HG03039 (cell line): Measurements from ENCODE around the gene LRBA.
"Not testable (repeated sequence)": the region's sequence is repeated elsewhere in the genome, so short reads cannot be mapped to it uniquely, and the experiment has no call there.

Experiments used
- ATAC-seq: cut with Tn5 transposase; IDR thresholded peaks from one replicate; pipeline ENCODE4 v1.9.1; 2021; ENCODE audit warnings: mild to moderate bottlenecking, moderate library complexity; ENCODE audit not compliant: unreplicated experiment

The LRBA gene

DNA sequence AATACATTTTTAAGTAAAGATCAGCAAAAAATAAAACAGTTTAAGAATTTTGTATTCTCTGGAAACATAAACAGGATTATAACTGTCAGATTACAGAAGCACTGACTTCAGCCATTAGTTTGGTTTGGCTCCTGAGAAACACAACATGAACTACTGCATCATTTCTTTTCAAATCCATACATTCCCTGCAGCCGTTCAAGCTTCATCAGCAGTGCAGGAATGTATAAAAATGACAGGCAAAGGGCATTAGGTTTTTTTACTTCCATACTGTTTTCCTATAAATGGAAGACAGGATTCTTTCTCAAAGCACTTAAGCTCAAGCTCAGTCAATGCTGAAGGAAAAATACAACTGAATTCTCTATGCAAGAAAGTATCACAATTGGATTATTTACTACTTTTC lies 437.3 kb downstream of the LRBA start:
- no peak for ATAC-seq

DNA sequence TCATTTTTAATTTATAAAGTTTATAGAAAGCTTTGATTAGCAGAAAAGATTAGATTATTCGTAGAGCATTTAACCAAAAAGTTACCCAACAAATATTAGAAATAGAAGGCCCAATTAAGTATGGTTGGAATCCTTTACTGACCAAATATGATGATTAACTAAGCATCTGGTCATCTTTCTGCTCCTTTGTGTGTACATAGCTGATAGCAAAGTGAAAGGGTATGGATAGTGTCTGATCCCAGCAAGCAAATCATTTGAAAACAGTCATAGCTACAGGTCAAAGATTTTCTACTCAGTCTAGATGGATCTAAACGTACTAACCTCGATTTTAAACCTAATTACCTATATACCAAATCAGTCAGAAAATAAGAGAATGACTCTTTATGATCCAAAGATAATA lies 440.4 kb downstream of the LRBA start:
- ATAC-seq, result no peak

DNA sequence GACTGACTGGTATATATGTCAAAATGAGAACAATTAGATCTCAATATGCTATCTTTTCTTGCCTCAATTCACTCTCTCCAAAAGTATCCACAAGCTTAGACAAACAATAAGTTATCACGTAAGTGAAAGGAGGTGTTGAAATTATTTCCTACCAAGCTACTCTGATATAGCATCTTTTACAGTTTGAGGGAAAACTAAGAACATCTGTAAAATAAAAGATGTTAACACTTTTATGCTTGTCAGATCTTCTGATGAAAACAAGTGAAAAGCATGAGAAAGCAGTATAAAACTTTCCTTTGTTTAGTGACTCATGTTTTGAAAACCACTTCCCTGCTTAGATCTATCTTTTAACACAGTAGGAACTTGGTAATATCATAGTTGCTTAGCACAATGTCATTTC lies 441.6 kb downstream of the LRBA start:
- no peak for ATAC-seq

DNA sequence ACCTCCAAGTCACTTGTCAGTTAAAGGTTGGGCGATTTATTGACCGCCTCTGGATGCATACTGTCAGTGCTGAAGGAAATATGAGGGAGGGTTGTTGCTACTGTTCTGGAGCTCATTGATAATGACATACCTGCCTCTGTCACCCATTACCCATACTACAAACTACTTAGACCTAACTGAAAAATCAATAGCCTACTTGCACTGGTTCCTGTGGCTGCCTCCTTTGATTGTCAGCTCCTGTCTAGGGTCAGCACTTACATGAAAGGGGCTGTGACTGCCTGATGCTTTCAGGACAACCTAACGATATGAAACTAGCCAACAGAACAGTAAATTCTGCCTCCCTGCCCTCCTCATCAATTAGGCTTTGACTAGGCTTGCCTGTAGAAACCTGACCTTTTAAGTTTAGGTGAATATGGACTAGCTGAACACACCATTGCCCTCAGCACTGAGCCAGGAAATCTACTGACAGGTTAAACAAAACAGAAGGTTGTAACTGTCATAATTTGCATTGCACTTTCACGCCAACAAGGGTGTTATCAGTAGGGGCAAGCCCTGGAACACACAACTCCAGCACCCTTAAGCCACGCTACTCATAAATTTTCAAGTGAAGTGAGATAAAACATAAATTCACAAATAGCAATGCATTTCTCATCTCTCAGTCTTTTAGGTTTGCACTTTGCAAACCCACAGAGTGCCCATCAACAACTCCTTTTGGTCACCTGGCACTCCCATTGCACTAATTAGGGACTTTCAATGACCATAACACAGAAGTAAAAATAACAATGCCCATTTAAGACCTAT lies 442.2 kb downstream of the LRBA start:
- ATAC-seq, result no peak

DNA sequence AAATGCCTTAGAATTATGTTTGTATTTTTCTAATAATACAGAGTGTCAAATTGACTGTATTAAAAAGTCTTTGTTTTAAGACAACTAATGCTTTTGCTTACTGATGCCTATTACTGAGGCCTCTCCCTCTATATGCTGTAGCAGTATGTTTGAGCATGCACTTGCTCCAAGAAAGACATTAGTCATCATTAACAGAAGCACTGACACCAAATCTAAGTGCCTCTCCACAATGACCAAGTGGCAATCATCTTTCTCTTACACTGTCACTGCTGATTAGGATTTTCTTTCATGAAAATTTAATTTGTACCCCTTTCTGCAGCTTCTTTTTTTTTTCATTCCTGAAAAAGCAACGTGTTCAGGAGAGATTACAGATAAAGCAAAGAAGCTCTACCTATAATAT lies 444.2 kb downstream of the LRBA start:
- no peak for ATAC-seq

DNA sequence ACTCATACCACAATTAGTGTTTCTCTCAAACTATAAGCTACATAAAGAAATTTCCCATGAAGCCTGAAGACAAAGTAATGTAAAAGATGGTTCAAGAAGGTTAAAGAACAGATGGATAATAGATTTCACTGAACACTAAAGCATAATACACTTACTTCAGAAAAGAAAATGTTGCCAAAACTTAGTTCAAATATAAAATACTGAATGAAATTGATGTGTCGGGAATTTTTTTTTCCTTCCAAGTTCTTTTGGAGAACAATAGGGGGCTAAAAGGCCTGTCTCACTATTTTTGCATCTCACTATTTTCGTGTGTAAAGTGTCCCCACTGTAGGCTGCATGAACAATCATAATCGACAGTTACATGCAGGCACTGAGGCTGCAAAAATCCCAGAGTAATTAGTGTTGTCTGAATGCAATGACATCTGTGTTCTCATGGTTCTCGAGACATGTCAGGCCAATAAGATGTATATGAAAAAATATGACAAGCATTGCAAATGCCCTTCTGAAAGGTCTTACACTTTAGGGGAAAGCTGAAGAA lies 445.0 kb downstream of the LRBA start:
- ATAC-seq, result no peak

DNA sequence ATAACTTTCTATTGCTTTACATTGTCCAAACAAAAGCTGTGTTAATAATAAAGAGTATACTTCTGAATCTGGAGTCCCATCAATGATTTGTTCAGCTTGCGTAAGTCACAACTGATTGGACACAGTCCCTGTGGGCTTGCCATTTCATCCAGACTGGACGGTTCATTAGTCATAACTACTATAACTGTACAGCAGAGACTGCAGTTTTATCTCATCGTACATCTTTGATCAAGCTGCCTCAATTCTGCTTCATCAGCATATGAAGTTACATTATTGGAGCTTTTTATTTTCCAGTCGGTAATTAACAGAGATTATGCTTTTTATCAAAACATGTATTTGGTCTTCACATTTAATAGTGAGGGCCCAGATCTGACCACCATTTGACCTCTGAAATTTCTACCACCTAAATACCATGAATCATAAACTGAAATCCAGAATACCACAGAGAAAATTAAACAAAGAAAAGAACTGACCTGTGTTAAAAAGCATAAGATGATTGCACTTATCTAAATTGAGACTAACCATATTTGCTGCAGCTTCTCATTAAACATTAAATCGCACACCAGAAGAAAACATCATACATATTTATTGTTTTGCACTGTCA lies 445.6 kb downstream of the LRBA start:
- no peak for ATAC-seq

DNA sequence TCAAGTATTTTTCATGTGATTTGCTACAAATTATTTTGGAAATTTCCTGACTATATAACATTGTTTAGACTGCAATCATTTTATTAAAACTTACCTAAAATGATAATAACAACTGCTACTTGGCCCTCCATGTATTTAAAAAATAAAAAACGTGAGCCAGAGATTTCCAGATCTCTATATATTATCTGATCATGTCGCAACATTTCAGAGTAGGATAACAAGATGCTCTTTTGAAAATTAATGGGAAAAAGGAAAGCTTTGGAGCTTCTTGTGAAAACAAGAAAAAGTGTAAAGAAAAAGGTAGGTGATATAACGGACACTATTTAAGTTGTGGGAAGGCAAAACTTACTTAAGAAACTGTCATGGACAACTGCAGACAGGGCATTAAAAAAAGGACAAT lies 448.0 kb downstream of the LRBA start:
- no peak for ATAC-seq

DNA sequence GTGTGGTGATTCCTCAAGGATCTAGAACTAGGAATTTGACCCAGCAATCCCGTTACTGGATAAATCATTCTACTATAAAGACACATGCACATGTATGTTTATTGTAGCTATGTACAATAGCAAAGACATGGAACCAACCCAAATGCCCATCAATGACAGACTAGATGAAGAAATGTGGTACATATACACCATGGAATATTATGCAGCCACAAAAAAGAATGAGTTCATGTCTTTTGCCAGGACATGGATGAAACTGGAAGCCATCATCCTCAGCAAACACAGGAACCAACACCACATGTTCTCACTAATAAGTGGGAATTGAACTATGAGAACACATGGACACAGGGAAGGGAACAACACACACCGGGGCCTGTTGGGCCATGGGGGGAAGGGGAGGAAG lies 450.1 kb downstream of the LRBA start:
- ATAC-seq, result not testable (repeated sequence)

DNA sequence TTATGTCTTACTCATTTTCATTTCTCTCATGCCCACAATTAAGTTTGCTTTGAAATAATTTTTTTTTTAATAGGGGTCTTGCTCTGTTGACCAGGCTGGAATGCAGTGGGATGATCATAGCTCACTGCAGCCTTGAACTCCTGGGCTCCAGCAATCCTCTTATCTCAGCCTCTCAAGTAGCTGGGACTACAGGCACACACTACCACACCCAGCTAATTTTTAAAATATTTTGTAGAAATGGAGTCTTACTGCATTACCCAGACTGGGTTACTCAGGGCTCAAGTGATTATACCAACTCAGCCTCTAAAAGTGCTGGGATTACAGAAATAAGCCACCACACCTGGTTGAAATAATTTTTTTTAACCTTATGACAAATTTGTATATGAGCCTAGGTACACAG lies 452.3 kb downstream of the LRBA start:
- no peak for ATAC-seq

DNA sequence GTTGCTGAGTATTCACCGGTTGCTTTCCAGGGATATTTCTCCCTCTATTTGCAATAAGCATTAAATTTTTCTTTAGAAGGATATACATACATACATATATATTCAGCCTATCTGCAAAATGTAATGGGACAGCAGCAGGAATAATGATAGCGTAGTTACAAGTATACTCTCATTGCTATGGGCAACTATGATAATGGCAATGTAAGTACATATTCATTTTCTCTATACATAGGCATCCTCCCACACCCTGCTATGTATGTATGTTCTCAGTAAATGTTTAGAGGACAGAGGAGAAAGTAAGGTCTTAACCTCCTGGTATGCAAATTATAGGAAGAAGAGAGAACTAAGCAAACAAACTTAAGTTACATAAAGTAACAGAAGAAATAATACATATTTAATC lies 452.8 kb downstream of the LRBA start:
- no peak for ATAC-seq

DNA sequence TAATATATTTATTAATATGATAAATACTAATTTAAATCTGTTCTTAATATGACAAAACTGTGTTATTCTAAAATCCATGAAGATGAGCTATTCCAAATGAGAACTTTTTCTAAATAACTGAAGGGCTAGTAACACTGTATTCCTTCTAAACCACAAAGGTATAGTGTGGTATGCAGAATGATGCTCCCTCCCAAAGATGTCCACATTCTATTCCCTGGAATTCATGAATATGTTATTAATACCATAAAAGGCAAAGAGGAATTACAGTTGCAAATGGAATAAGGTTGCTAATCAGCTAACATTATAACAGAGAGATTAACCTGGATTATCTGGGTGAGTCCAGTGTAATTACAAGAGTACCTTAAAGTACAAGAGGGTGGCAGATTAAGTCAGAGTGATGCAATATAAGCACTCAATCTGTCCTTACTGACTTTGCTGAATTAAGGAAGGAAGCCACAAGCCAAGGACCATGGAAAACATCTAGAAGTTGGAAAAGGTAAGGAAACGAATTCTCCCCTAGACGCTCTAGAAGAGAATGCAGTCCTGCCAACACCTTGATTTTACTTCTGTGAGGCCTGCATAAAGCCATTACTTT lies 453.8 kb downstream of the LRBA start:
- ATAC-seq, result no peak

DNA sequence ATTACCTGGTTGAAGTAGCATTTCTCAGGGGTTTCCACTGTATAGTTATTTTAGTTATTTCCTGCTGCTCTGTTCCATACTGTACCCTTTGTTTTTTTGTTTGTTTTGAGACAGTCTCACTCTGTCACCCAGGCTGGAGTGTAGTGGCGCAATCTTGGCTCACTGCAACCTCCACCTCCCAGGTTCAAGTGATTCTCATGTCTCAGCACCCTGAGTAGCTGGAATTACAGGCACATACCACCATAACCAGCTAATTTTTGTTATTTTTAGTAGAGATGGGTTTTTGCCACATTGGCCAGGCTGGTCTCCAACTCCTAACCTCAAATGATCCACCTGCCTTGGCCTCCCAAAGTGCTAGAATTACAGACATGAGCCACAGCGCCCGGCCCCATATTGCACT lies 457.3 kb downstream of the LRBA start:
- not testable (repeated sequence) for ATAC-seq

DNA sequence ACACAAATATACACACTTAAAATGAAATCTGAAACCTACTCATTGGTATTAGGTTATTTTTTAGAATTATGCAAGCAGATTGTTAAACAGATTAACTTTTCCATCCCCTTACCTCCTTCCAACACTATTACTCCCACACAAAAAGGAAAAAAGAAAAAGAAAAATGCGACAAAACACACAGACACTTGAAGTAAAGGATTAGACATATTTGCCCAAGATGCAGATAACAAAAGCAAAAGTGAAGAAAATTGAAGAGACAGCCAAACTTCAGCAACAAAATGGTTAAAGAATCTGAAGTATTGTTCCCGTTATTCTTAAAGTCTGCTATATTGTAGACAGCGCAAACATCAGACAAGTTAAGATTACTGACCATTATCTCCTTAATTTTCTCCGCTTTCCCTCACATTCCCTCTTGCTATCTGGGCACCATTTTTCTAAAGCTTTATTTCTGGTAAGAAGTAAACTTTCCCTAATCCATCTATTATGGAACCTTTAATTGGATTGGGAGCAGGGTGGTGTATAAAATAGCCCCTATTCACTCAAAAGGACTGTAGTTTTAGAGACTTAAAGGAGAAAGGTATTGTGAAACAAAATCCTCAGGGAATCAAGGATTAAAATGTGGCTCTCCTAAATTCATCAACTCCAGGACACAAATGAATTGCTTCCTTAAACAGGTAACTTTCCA lies 467.8 kb downstream of the LRBA start:
- no peak for ATAC-seq

DNA sequence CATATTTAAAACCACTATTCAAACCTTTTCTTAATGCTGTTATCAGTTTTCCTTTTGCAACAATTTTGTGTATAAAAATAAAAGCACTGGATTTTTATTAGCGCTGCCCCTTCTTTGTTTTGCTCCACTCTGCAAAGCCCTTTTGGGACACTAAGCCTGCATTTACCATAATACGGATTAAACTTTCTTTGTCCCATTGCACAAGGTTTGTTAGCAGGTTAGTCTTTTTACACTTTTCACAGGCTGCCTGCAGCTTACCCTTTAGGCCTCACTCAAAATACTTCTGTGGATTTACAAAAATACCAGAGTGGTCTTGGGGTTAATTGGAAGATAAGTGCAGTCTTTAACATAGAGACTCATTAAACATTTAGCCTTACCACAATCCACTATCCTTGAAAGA lies 468.8 kb downstream of the LRBA start:
- ATAC-seq, result no peak

DNA sequence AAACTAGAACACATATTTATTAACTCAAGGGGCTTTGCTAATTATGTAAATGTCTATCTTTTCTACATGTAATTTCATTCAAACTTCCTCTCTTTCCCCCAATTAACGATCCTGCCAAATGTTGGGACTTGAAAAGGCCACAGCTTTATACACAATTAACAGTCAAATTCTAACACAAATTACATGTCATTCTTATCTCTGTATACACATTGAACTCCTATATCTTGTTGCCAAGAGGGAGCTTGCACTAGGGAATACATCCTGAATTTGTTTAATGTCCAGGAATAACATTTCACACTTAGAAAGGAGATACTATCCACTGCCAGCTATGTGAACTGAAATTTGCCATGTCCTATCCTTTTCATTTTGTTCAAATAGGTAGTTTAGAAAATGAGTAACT lies 472.0 kb downstream of the LRBA start:
- ATAC-seq, result no peak

DNA sequence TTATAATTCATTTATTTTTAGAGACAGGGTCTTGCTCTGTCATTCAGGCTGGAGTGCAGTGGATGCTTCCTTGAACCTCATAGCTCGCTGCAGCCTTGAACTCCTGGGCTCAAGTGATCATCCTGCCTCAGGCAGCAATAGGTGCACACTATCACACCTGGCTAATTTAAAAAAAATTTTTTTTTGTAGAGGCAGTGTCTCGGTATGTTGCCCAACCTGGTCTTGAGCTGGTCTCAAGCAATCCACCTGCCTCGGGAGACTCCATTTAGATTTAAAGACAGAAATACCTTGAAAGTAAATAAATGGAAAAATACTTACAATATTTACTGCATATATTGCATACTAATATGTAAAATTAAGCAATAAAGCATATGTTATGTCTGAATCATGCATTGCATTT lies 473.4 kb downstream of the LRBA start:
- ATAC-seq, result no peak

DNA sequence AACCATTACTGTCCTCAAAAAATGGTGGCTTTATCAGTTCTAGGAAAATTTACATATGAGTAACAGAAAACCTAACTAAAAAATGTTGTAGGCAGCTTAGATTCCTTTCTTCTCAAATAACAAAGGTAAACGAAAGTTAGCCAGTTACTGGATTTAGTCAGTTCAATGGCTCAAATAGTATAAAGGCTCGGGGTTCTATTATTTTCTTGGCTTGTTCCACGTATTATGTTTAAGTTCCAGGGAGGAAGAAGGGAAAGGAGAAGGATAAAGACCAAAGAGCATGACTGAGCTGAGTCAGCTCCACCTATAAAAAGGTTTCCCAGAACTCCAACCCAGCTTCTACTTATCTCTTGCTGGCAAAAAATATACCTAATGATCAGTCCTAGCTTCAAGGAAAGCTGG lies 474.1 kb downstream of the LRBA start:
- ATAC-seq, result no peak

DNA sequence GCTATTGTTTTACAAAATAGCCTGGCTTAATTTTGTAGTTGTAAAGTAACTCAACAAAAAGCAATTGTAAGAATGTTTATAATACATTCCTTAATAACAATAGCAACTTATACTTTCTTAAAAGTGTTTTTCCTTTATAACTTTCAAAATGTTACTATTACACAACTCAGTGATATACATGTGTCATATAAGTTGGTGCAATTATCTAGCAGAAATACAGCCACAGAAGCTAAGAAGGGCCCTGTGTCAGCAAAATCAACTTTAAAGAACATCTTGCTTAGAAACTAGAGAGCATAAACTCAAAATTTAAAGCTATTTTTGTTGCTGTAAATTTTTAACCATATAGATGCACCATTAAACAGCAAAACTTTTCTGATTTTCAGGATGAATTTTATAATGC lies 474.5 kb downstream of the LRBA start:
- no peak for ATAC-seq

DNA sequence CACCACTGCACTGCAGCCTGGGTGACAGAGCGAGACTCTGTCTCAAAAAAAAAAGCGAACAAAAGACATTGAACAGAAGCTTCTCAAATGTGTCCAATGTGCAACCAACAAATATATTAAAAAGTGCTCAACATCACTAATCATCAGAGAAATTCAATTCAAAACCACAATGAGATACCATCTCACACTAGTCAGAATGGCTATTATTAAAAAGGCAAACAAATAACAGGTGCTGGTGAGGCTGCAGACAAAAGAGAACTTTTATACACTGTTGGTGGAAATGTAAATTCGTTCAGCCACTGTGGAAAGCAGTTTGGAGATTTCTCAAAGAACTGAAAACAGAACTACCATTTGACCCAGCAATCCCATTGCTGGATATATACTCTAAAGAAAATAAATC lies 477.2 kb downstream of the LRBA start:
- ATAC-seq, result not testable (repeated sequence)

DNA sequence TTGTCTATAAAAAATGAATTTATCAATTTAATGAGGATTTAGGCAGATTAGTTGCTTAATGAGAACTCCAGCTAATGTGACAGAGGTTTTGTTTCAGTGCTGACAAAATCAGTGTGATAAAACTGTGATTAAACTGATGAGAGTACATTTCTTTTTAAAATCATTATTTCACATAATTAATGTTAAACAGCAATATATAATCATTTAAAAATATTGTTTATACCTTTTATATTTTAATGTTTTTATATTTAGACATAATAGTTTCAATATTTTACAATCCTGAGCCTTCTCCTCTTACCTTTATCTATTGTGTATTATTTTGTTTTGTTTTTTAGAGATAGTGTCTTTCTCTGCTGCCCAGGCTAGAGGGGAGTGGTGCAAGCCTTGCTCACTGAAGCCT lies 480.3 kb downstream of the LRBA start:
- ATAC-seq, result no peak

DNA sequence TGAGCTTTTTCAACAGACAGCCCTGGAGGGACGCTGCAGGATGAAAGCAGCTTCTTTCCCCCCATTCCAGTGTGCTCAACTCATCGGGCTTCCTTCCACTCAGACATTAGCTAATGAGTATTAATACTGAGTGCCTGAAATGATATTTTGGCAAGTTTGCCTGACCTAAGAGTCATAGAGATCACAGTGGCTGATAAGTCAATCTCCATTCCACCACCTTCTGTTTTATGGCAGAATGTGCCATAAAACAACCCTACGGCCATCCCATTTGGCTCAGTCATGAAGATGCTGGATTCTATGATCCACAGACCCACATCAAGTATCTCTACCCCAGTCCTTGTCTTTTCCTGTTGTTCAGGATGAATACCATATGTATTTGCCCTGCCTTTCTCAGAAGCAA lies 481.4 kb downstream of the LRBA start:
- ATAC-seq, result no peak
